ENCODE data around the gene VEGFA.

Gene VEGFA

GRCh38 chr6:43803055-43803782, 33.2 kb downstream of the VEGFA start:
- TF ChIP-seq EZH2phosphoT487 (IDR thresholded peaks at IDR 0.05; ENCODE audit: borderline replicate concordance) (no peak), CTCF (conservative IDR thresholded peaks at IDR 0.05; ENCODE audit: low read length) (no peak)
- Histone ChIP-seq H3F3A (ENCODE audit: low read depth) (no peaks in the 10 kb centered on the region), H3K79me2 (ENCODE audit: insufficient read depth, low read length) (no peaks in the 10 kb centered on the region), H3K9ac (ENCODE audit: low read depth, low read length, poor library complexity, severe bottlenecking) (no peak overlapping the region), H3K9me3 (ENCODE audit: insufficient read depth, low read depth, low read length) (no peaks in the 10 kb centered on the region), H4K20me1 (ENCODE audit: insufficient read depth, low read length, poor library complexity, severe bottlenecking) (no peaks in the 10 kb centered on the region), H2AFZ (ENCODE audit: low read length) (no peak overlapping the region), H3K9me2 (replicated peaks; ENCODE audit: low read depth, low read length) (no peaks in the 10 kb centered on the region), H3K4me3 (ENCODE audit: low read length, poor library complexity, severe bottlenecking) (no peak overlapping the region), H3K36me3 (ENCODE audit: insufficient read depth, low read length) (no peaks in the 10 kb centered on the region), H3K4me1 (ENCODE audit: insufficient read depth, low read length, poor library complexity, severe bottlenecking) (peaks cover 41% of the 10 kb centered on the region), H3K4me2 (ENCODE audit: low read depth, low read length, poor library complexity, severe bottlenecking) (no peak overlapping the region), H3K27me3 (ENCODE audit: insufficient read depth, low read length, poor library complexity, severe bottlenecking) (no peaks in the 10 kb centered on the region)

GRCh38 chr6:43803783-43804549, 34.0 kb downstream of the VEGFA start:
- no peak overlapping the region for H3K4me2 ChIP-seq (ENCODE audit: low read depth, low read length, poor library complexity, severe bottlenecking)
- no peaks in the 10 kb centered on the region for H3K36me3 ChIP-seq (ENCODE audit: insufficient read depth, low read length)
- no peak overlapping the region for H3K9ac ChIP-seq (ENCODE audit: low read depth, low read length, poor library complexity, severe bottlenecking)
- TF ChIP-seq EZH2phosphoT487 (IDR thresholded peaks at IDR 0.05; ENCODE audit: borderline replicate concordance) (no peak), CTCF (conservative IDR thresholded peaks at IDR 0.05; ENCODE audit: low read length) (no peak)
- H2AFZ ChIP-seq (ENCODE audit: low read length): no peak overlapping the region
- no peak overlapping the region for H3K4me3 ChIP-seq (ENCODE audit: low read length, poor library complexity, severe bottlenecking)
- no peaks in the 10 kb centered on the region for H3K9me2 ChIP-seq (replicated peaks; ENCODE audit: low read depth, low read length)
- no peaks in the 10 kb centered on the region for H3K79me2 ChIP-seq (ENCODE audit: insufficient read depth, low read length)
- H3K9me3 ChIP-seq (ENCODE audit: insufficient read depth, low read depth, low read length): no peaks in the 10 kb centered on the region
- H3K4me1 ChIP-seq (ENCODE audit: insufficient read depth, low read length, poor library complexity, severe bottlenecking): peaks cover 36% of the 10 kb centered on the region
- H3K27me3 ChIP-seq (ENCODE audit: insufficient read depth, low read length, poor library complexity, severe bottlenecking): no peaks in the 10 kb centered on the region
- no peaks in the 10 kb centered on the region for H4K20me1 ChIP-seq (ENCODE audit: insufficient read depth, low read length, poor library complexity, severe bottlenecking)
- no peaks in the 10 kb centered on the region for H3F3A ChIP-seq (ENCODE audit: low read depth)

- Histone ChIP-seq H3F3A (ENCODE audit: low read depth) (no peaks in the 10 kb centered on the region), H3K4me3 (ENCODE audit: low read length, poor library complexity, severe bottlenecking) (no peak overlapping the region), H3K4me1 (ENCODE audit: insufficient read depth, low read length, poor library complexity, severe bottlenecking) (peaks cover 29% of the 10 kb centered on the region), H3K27me3 (ENCODE audit: insufficient read depth, low read length, poor library complexity, severe bottlenecking) (no peaks in the 10 kb centered on the region), H3K36me3 (ENCODE audit: insufficient read depth, low read length) (no peaks in the 10 kb centered on the region), H3K9me2 (replicated peaks; ENCODE audit: low read depth, low read length) (no peaks in the 10 kb centered on the region), H3K9ac (ENCODE audit: low read depth, low read length, poor library complexity, severe bottlenecking) (no peak overlapping the region), H3K4me2 (ENCODE audit: low read depth, low read length, poor library complexity, severe bottlenecking) (no peak overlapping the region), H2AFZ (ENCODE audit: low read length) (no peak overlapping the region), H4K20me1 (ENCODE audit: insufficient read depth, low read length, poor library complexity, severe bottlenecking) (no peaks in the 10 kb centered on the region), H3K9me3 (ENCODE audit: insufficient read depth, low read depth, low read length) (no peaks in the 10 kb centered on the region), H3K79me2 (ENCODE audit: insufficient read depth, low read length) (no peaks in the 10 kb centered on the region)
- TF ChIP-seq EZH2phosphoT487 (IDR thresholded peaks at IDR 0.05; ENCODE audit: borderline replicate concordance) (no peak), CTCF (conservative IDR thresholded peaks at IDR 0.05; ENCODE audit: low read length) (no peak)
These were observed 34.7 kb downstream of the VEGFA start for GRCh38 chr6:43804550-43805223.

Data from Loucy (cell line).